Suprapubic skin (tissue), 4 donors: ENCODE data around the gene IFT74.

ENCODE experiments used
- CTCF ChIP-seq, 2 donors: fragments of 200-600 bp in 1 of 2; fragments of 450-650 bp in 1 of 2; sonication (generic) in 1 of 2; IDR thresholded peaks; one replicate each; pipeline ENCODE4 v1.5.1; 2016 to 2019; ENCODE audit warnings: antibody characterized with exemption in 2 of 2, mild to moderate bottlenecking in 1 of 2, moderate library complexity in 1 of 2
- EP300 ChIP-seq: sonication (generic); formaldehyde crosslinking; IDR thresholded peaks from one replicate; pipeline ENCODE4 v1.6.1; 2017; ENCODE audit warnings: antibody characterized with exemption
- POLR2AphosphoS5 ChIP-seq, 3 donors: sonication (generic); formaldehyde crosslinking; IDR thresholded peaks; one replicate each; pipeline ENCODE4 v1.6.1; 2017; ENCODE audit warnings: antibody characterized with exemption in 3 of 3

GRCh38 chr9:26995810-26996209 lies 39.6 kb downstream of the IFT74 start:
- no peak for TF ChIP-seq CTCF (IDR thresholded peaks at IDR 0.05)
- TF ChIP-seq EP300, result no peak
- TF ChIP-seq POLR2AphosphoS5 (IDR thresholded peaks at IDR 0.05), result no peak
